H1 (cell line): Measurements from ENCODE around the gene C12orf76. TPM values are rescaled to one million over a fixed set of nuclear protein-coding genes. Genes with fewer than 3 reads are reported as not detected.

Source experiments
- CTCF ChIA-PET: fragments of 300-600 bp; sonication (Branson Sonifier 250); formaldehyde crosslinking; loops from one replicate; lab custom pipeline; 2021; ENCODE audit not compliant: partially characterized antibody; lab: Charles Lee
- POLR2A ChIA-PET: fragments of 300-600 bp; sonication (Branson Sonifier 250); formaldehyde crosslinking; loops from one replicate; lab custom pipeline; 2021; ENCODE audit warnings: inconsistent platforms; ENCODE audit not compliant: partially characterized antibody; lab: Charles Lee
- DNase-seq, 2 experiments: peaks; one replicate each; pipeline versions ENCODE4 v3.0.0 to v3.0.0-alpha.2; 2010 to 2022; ENCODE audit warnings: low spot score in 2 of 2, low read depth in 1 of 2, mixed read lengths in 1 of 2
- FAIRE-seq: peaks from 2 replicates; lab custom pipeline; 2011; peaks lifted over from hg19 to GRCh38; lab: Jason Lieb, UNC
- H2AFZ ChIP-seq: 2 replicates; pipeline ENCODE4 v1.8.1; 2012; ENCODE audit warnings: low read length, inconsistent platforms
- H2AK5ac ChIP-seq: 2 replicates; pipeline ENCODE4 v1.6.1; 2013; ENCODE audit warnings: low read depth, low read length
- H2BK120ac ChIP-seq: replicated peaks from 2 replicates; pipeline ENCODE3; 2013; ENCODE audit warnings: low read depth, low read length, inconsistent platforms
- H2BK12ac ChIP-seq: 2 replicates; pipeline ENCODE4 v1.6.1; 2013; ENCODE audit warnings: low read depth, low read length
- H2BK15ac ChIP-seq: 2 replicates; pipeline ENCODE4 v1.6.1; 2013; ENCODE audit warnings: low read length
- H2BK20ac ChIP-seq: 2 replicates; pipeline ENCODE4 v1.6.1; 2013; ENCODE audit warnings: low read length
- H2BK5ac ChIP-seq: 2 replicates; pipeline ENCODE4 v1.6.1; 2013; ENCODE audit warnings: low read depth, low read length
- H3K14ac ChIP-seq: 2 replicates; pipeline ENCODE4 v1.6.1; 2013; ENCODE audit warnings: inconsistent platforms; ENCODE audit not compliant: insufficient read length
- H3K18ac ChIP-seq: 2 replicates; pipeline ENCODE4 v1.6.1; 2013; ENCODE audit warnings: low read length; ENCODE audit errors: extremely low read depth
- H3K23ac ChIP-seq: 2 replicates; pipeline ENCODE4 v1.6.1; 2013; ENCODE audit warnings: inconsistent platforms; ENCODE audit not compliant: insufficient read length
- H3K23me2 ChIP-seq: 2 replicates; pipeline ENCODE4 v1.6.1; 2013; ENCODE audit warnings: low read depth, low read length
- H3K27ac ChIP-seq: 2 replicates; pipeline ENCODE4 v1.6.1; 2011; ENCODE audit warnings: low read depth, low read length, inconsistent platforms
- H3K27me3 ChIP-seq, 4 experiments: replicated peaks in 1 of 4; 1 replicate in 1 of 4; 2 replicates in 3 of 4; pipeline versions ENCODE4 v1.6.1 to v1.8.1; 2011 to 2013; ENCODE audit warnings: low read length in 3 of 4, mild to moderate bottlenecking in 3 of 4, inconsistent platforms in 2 of 4, mixed read lengths in 2 of 4, moderate library complexity in 1 of 4; ENCODE audit not compliant: control insufficient read depth in 3 of 4, insufficient read depth in 3 of 4; ENCODE audit errors: extremely low read depth in 1 of 4
- H3K36me3 ChIP-seq, 4 experiments: 2 replicates each; pipeline versions ENCODE4 v1.6.1 to v1.8.1; 2011 to 2013; ENCODE audit warnings: mild to moderate bottlenecking in 4 of 4, low read length in 3 of 4, moderate library complexity in 2 of 4, control low read depth in 1 of 4, inconsistent platforms in 1 of 4; ENCODE audit not compliant: insufficient read depth in 4 of 4, control insufficient read depth in 2 of 4
- H3K4ac ChIP-seq: replicated peaks from 2 replicates; pipeline ENCODE3; 2013; ENCODE audit warnings: low read length, low read depth, mixed read lengths, inconsistent platforms; ENCODE audit not compliant: insufficient read length
- H3K4me1 ChIP-seq, 4 experiments: replicated peaks in 1 of 4; 1 replicate in 1 of 4; 2 replicates in 3 of 4; pipeline versions ENCODE4 v1.6.1 to v1.8.1; 2011 to 2013; ENCODE audit warnings: low read length in 3 of 4, inconsistent platforms in 2 of 4, mixed read lengths in 1 of 4; ENCODE audit not compliant: insufficient read depth in 4 of 4, control insufficient read depth in 3 of 4
- H3K4me2 ChIP-seq, 2 experiments: 2 replicates each; pipeline versions ENCODE4 v1.6.1 to v1.8.1; 2011 to 2013; ENCODE audit warnings: low read depth in 2 of 2, low read length in 2 of 2, control low read depth in 1 of 2, inconsistent platforms in 1 of 2, mild to moderate bottlenecking in 1 of 2; ENCODE audit not compliant: insufficient read depth in 1 of 2
- H3K4me3 ChIP-seq, 4 experiments: fragments of 200-600, 300-600 bp in 1 of 4; sonication (generic), shearing (Covaris generic), sonication (Bioruptor Twin) in 1 of 4; 2 replicates each; pipeline versions ENCODE4 v1.5.1 to v1.8.1; 2011 to 2016; ENCODE audit warnings: low read length in 4 of 4, low read depth in 3 of 4, control low read depth in 2 of 4, inconsistent platforms in 2 of 4, mild to moderate bottlenecking in 2 of 4, mixed read lengths in 1 of 4, moderate library complexity in 1 of 4; ENCODE audit not compliant: insufficient read depth in 2 of 4; ENCODE audit errors: extremely low read depth in 1 of 4
- H3K56ac ChIP-seq: replicated peaks from 2 replicates; pipeline ENCODE3; 2013; ENCODE audit warnings: low read depth, mild to moderate bottlenecking, mixed read lengths, low read length, inconsistent platforms; ENCODE audit not compliant: insufficient read length
- H3K79me1 ChIP-seq: 2 replicates; pipeline ENCODE4 v1.6.1; 2013; ENCODE audit warnings: low read depth, low read length, control low read depth
- H3K79me2 ChIP-seq, 2 experiments: 2 replicates each; pipeline versions ENCODE4 v1.6.1 to v1.8.1; 2012 to 2013; ENCODE audit warnings: low read length in 2 of 2, mild to moderate bottlenecking in 2 of 2, inconsistent platforms in 1 of 2; ENCODE audit not compliant: insufficient read depth in 2 of 2, control insufficient read depth in 1 of 2
- H3K9ac ChIP-seq, 4 experiments: replicated peaks in 1 of 4; 1 replicate in 1 of 4; 2 replicates in 3 of 4; pipeline versions ENCODE4 v1.6.1 to v1.8.1; 2011 to 2013; ENCODE audit warnings: low read depth in 3 of 4, low read length in 3 of 4, control low read depth in 2 of 4, mild to moderate bottlenecking in 2 of 4, moderate library complexity in 2 of 4, inconsistent platforms in 1 of 4; ENCODE audit errors: extremely low read depth in 1 of 4
- H3K9me3 ChIP-seq, 2 experiments: 2 replicates each; pipeline versions ENCODE4 v1.6.1 to v1.8.1; 2012 to 2013; ENCODE audit warnings: mild to moderate bottlenecking in 2 of 2, moderate library complexity in 2 of 2, control low read depth in 1 of 2, inconsistent platforms in 1 of 2, low read depth in 1 of 2, low read length in 1 of 2, mixed read lengths in 1 of 2; ENCODE audit not compliant: insufficient read depth in 2 of 2
- H4K20me1 ChIP-seq, 2 experiments: replicated peaks in 1 of 2; 2 replicates each; pipeline versions ENCODE3 to v1.8.1; 2011 to 2013; ENCODE audit warnings: inconsistent platforms in 2 of 2, low read length in 2 of 2, mild to moderate bottlenecking in 1 of 2; ENCODE audit not compliant: insufficient read depth in 2 of 2, control insufficient read depth in 1 of 2
- H4K5ac ChIP-seq: 2 replicates; pipeline ENCODE4 v1.6.1; 2013; ENCODE audit warnings: low read length, low read depth, mixed read lengths, inconsistent platforms; ENCODE audit not compliant: insufficient read length
- H4K8ac ChIP-seq: 2 replicates; pipeline ENCODE4 v1.8.0; 2013; ENCODE audit warnings: mild to moderate bottlenecking, moderate library complexity, low read length, inconsistent platforms; ENCODE audit not compliant: insufficient read depth; ENCODE audit errors: extremely low read depth
- H4K91ac ChIP-seq: replicated peaks from 2 replicates; pipeline ENCODE3; 2013; ENCODE audit warnings: low read length, mixed read lengths, inconsistent platforms; ENCODE audit not compliant: insufficient read length
- CHD1 ChIP-seq: IDR thresholded peaks from 2 replicates; pipeline ENCODE4 v1.6.1; 2012; ENCODE audit warnings: low read depth, low read length, improper control_type of control experiment
- CREB1 ChIP-seq: IDR thresholded peaks from 2 replicates; pipeline ENCODE4 v1.6.1; 2012; ENCODE audit warnings: inconsistent platforms
- GTF2F1 ChIP-seq: IDR thresholded peaks from 2 replicates; pipeline ENCODE4 v1.6.1; 2012; ENCODE audit warnings: low read depth, low read length, improper control_type of control experiment, borderline replicate concordance
- JUND ChIP-seq: IDR thresholded peaks from 2 replicates; pipeline ENCODE4 v1.6.1; 2011; ENCODE audit warnings: mild to moderate bottlenecking, improper control_type of control experiment, low read length
- KDM1A ChIP-seq: fragments of 200-600, 300-600 bp; sonication (generic); IDR thresholded peaks from 2 replicates; pipeline ENCODE4 v1.7.1; 2016; ENCODE audit warnings: mild to moderate bottlenecking, low read length, borderline replicate concordance
- MAFK ChIP-seq: IDR thresholded peaks from 2 replicates; pipeline ENCODE4 v1.6.1; 2012; ENCODE audit warnings: low read depth, mild to moderate bottlenecking, improper control_type of control experiment, low read length
- RAD21 ChIP-seq, 2 experiments: IDR thresholded peaks in 1 of 2; conservative IDR thresholded peaks in 1 of 2; 2 replicates each; pipeline ENCODE4 v1.6.1; 2011; ENCODE audit warnings: low read depth in 2 of 2, low read length in 2 of 2, improper control_type of control experiment in 1 of 2, inconsistent platforms in 1 of 2, mild to moderate bottlenecking in 1 of 2, moderate library complexity in 1 of 2
- RBBP5 ChIP-seq: IDR thresholded peaks from 2 replicates; pipeline ENCODE4 v1.7.1; 2012; ENCODE audit warnings: low read depth, mild to moderate bottlenecking, inconsistent platforms, low read length, moderate library complexity, borderline replicate concordance
- WGBS, 2 experiments: shearing (Covaris generic) in 1 of 2; methylation state at CpG; one replicate each; pipeline versions ENCODE4 v1.1.6 to v1.1.7; 2013 to 2015; ENCODE audit warnings: low lambda C conversion rate in 2 of 2, mixed read lengths in 2 of 2, inconsistent platforms in 1 of 2, low coverage in 1 of 2, missing lambda C conversion rate in 1 of 2; ENCODE audit not compliant: insufficient replicate concordance in 2 of 2, insufficient coverage in 1 of 2, insufficient read length in 1 of 2; ENCODE audit errors: extremely low coverage in 1 of 2, missing lambda C conversion rate in 1 of 2; 5-methylcytosine and 5-hydroxymethylcytosine counted together
- polyA plus RNA-seq, 7 experiments: library from polyadenylated mRNA; depleted of rRNA in 3 of 7; stranded (reverse) in 5 of 7; unstranded in 2 of 7; fragments of >200 nt in 5 of 7; fragments of 200-250 nt in 2 of 7; gene quantifications; 1 replicate in 5 of 7; 2 replicates in 1 of 7; 4 replicates in 1 of 7; pipeline versions ENCODE4 v1.2.1 to v1.2.3, GENCODE V29; 2011 to 2013; ENCODE audit warnings: missing spikeins in 2 of 7, mixed read lengths in 2 of 7
- total RNA-seq: library from RNA; stranded (reverse); fragmentation: NEBNext Ultra II Directional; extraction: Animal tissue kit (Norgen Biotek cat#: 25700); gene quantifications from 2 replicates; pipeline ENCODE4 v1.2.1, GENCODE V29; 2021

Gene C12orf76
- total and polyA plus RNA-seq, 2 of the 8 experiments (the other 6 are each of a cell fraction or from before 2014, with no cell fraction given): 14.4 to 18.6 TPM

DNA sequence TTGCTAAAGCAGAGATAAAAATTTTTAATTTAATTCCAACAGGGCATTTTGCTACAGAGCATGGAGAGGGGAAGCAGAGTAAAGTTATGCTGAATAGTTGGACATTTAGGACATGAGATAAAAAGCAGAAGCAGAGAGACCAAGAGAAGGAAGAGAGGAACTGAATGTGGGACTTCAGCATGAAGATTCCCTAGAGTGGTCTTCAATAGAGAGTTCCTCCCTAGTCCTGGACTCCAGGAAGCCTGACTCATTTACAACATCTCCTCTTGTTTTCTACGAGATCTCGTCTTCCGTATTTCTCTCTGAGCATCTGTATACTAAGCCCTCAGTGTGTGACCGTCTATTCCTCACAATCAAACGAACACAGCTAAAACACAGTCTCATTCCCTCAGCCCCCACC is 40.6 kb upstream of the C12orf76 start:
- Histone ChIP-seq H3K4me1 (no peaks in the 10 kb centered on the region), H4K5ac (no peak overlapping the region), H3K23ac (no peak overlapping the region), H2AK5ac (no peak overlapping the region), H3K27ac (no peak overlapping the region), H3K4ac (no peak overlapping the region), H3K23me2 (no peaks in the 10 kb centered on the region; the same call in 1 of the 2 replicates), H3K4me3 (no peak overlapping the region), H2BK20ac (no peak overlapping the region), H4K20me1 (no peaks in the 10 kb centered on the region), H3K36me3 (no peaks in the 10 kb centered on the region), H3K9ac (no peak overlapping the region), H3K18ac (no peak overlapping the region), H3K27me3 (no peaks in the 10 kb centered on the region), H3K9me3 (no peaks in the 10 kb centered on the region), H3K79me2 (no peaks in the 10 kb centered on the region), H4K91ac (no peak overlapping the region), H2BK120ac (no peak overlapping the region), H2BK12ac (no peak overlapping the region), H3K4me2 (no peak overlapping the region), H3K14ac (no peak overlapping the region), H3K56ac (no peak overlapping the region), H2AFZ (no peak overlapping the region), H3K79me1 (no peaks in the 10 kb centered on the region), H2BK15ac (no peak overlapping the region), H2BK5ac (no peak overlapping the region), H4K8ac (no peak overlapping the region)
- CTCF ChIA-PET: interaction anchor here (0.6 to 6.1 kb wide), 3 partner anchors 11 to 190 kb away, joined by 4 to 24 read pairs (median 17); no protein-coding TSS in a partner anchor
- FAIRE-seq (no peak), DNase-seq (no peak)
- WGBS, 2 experiments: 93% methylated on average over 5 of the region's 5 CpGs; no CpG with 5 or more reads in 1 of the 2 experiments
- TF ChIP-seq CHD1 (no peak), KDM1A (no peak), JUND (no peak), MAFK (no peak), RAD21 (IDR thresholded peaks at IDR 0.05 in 1 of 2, conservative IDR thresholded peaks at IDR 0.05 in 1 of 2; ENCODE audit: low read depth in 2 of 2, low read length in 2 of 2) (no peak), RBBP5 (no peak), CREB1 (no peak), GTF2F1 (no peak)
- POLR2A ChIA-PET: no interaction called here
